ENCODE results near the gene NGFR. TPM values are rescaled to one million over a fixed set of nuclear protein-coding genes. Genes with fewer than 3 reads are reported as not detected.
"Not testable (repeated sequence)": the region's sequence is repeated elsewhere in the genome, so short reads cannot be mapped to it uniquely, and the experiment has no call there.

The NGFR gene
- polyA plus RNA-seq, 5 donors, result 8.1 to 22.2 (median 10.5) TPM

- no peak for DNase-seq
Observed at GRCh38 chr17:49495842-49496182, 719 bp downstream of the NGFR start.

- DNase-seq, result peak in 1 of 2 donors; percentile 51
Observed at GRCh38 chr17:49496183-49496866, 1.2 kb downstream of the NGFR start.

- DNase-seq, result no peak
Observed at GRCh38 chr17:49496867-49497147, 1.7 kb downstream of the NGFR start.

- DNase-seq, result no peak
Observed at GRCh38 chr17:49497148-49498028, 2.3 kb downstream of the NGFR start.

- DNase-seq, result no peak
Observed at GRCh38 chr17:49498029-49498615, 3.0 kb downstream of the NGFR start.

- no peak for DNase-seq
Observed at GRCh38 chr17:49501496-49501895, 6.4 kb downstream of the NGFR start.

- no peak for DNase-seq
Observed at GRCh38 chr17:49502254-49502653, 7.2 kb downstream of the NGFR start.

- DNase-seq, result not testable (repeated sequence)
Observed at GRCh38 chr17:49502680-49503079, 7.6 kb downstream of the NGFR start.

GRCh38 chr17:49504369-49504768, 9.3 kb downstream of the NGFR start:
- DNase-seq, result no peak

GRCh38 chr17:49505854-49506253, 10.8 kb downstream of the NGFR start:
- DNase-seq, result peak; percentile 69 to 75

- no peak for DNase-seq
Observed at GRCh38 chr17:49506282-49506681, 11.2 kb downstream of the NGFR start.

- DNase-seq, result no peak
Observed at GRCh38 chr17:49508061-49508865, 13.2 kb downstream of the NGFR start.

- no peak for DNase-seq
Observed at GRCh38 chr17:49508866-49509587, 13.9 kb downstream of the NGFR start.

GRCh38 chr17:49509588-49509917, 14.5 kb downstream of the NGFR start:
- no peak for DNase-seq

- no peak for DNase-seq
Observed at GRCh38 chr17:49510059-49510719, 15.1 kb downstream of the NGFR start.

GRCh38 chr17:49510720-49511110, 15.6 kb downstream of the NGFR start:
- DNase-seq, result no peak

- DNase-seq, result no peak
Observed at GRCh38 chr17:49511810-49512209, 16.7 kb downstream of the NGFR start.

GRCh38 chr17:49512296-49513043, 17.4 kb downstream of the NGFR start:
- DNase-seq, result no peak

- no peak for DNase-seq
Observed at GRCh38 chr17:49513044-49513395, 17.9 kb downstream of the NGFR start.

GRCh38 chr17:49513641-49514040, 18.5 kb downstream of the NGFR start:
- no peak for DNase-seq
